HepG2 (cell line): ENCODE results near the gene CFAP100. TPM values are rescaled to one million over a fixed set of nuclear protein-coding genes. Genes with fewer than 3 reads are reported as not detected.

Experiments used
- ATAC-seq: fragments of 200-7000 bp; cut with Tn5 transposase; 3 replicates; pipeline ENCODE4 v1.9.1; 2020; ENCODE audit warnings: mild to moderate bottlenecking, moderate library complexity
- BruUV-seq: library from RNA; stranded (reverse); fragments of 400-500 nt; replicated peaks from 2 replicates; lab custom pipeline; 2021; lab: Mats Ljungman, UMichigan
- CTCF ChIA-PET: fragments of 300-600 bp; formaldehyde crosslinking; extraction: SDS; loops from one replicate; lab custom pipeline; 2021; ENCODE audit warnings: low total read pairs, inconsistent platforms, low intra/inter-chr PET ratio; lab: Yijun Ruan, JAX
- POLR2A ChIA-PET: fragments of 350-600 bp; sonication (Branson Sonifier 250); formaldehyde crosslinking; loops from one replicate; lab custom pipeline; 2020; ENCODE audit warnings: antibody characterized with exemption, inconsistent platforms; lab: Yijun Ruan, JAX
- DNase-seq: peaks from one replicate; pipeline ENCODE4 v3.0.0-alpha.2; 2015; ENCODE audit warnings: low spot score
- FAIRE-seq: peaks from 3 replicates; lab custom pipeline; 2011; peaks lifted over from hg19 to GRCh38; lab: Jason Lieb, UNC
- H2AFZ ChIP-seq: one replicate; pipeline ENCODE4 v1.6.1; 2011; ENCODE audit warnings: low read length, inconsistent platforms
- H3K27ac ChIP-seq: fragments of 300-600 bp; 3 replicates; pipeline ENCODE4 v1.8.0; 2011; ENCODE audit warnings: mixed run types, mild to moderate bottlenecking, mixed read lengths, low read length, inconsistent platforms; ENCODE audit not compliant: insufficient read depth; ENCODE audit errors: extremely low read length
- H3K27me3 ChIP-seq, 2 experiments: fragments of 200-600 bp in 1 of 2; 2 replicates in 1 of 2; 3 replicates in 1 of 2; pipeline versions ENCODE4 v1.6.0 to v1.8.0; 2011; ENCODE audit warnings: low read length in 2 of 2, mild to moderate bottlenecking in 2 of 2, moderate library complexity in 2 of 2, inconsistent platforms in 1 of 2; ENCODE audit not compliant: insufficient read depth in 2 of 2, control insufficient read depth in 1 of 2
- H3K36me3 ChIP-seq, 2 experiments: fragments of 200-600 bp in 1 of 2; replicated peaks in 1 of 2; 2 replicates in 1 of 2; 3 replicates in 1 of 2; pipeline versions ENCODE4 v1.5.1 to v1.8.0; 2011; ENCODE audit warnings: low read length in 2 of 2, inconsistent platforms in 1 of 2; ENCODE audit not compliant: insufficient read depth in 2 of 2, control insufficient read depth in 1 of 2
- H3K4me1 ChIP-seq: 2 replicates; pipeline ENCODE4 v1.5.1; 2012; ENCODE audit warnings: low read length, inconsistent platforms; ENCODE audit not compliant: insufficient read depth
- H3K4me2 ChIP-seq: 2 replicates; pipeline ENCODE4 v1.6.0; 2011; ENCODE audit warnings: low read depth, low read length, inconsistent platforms
- H3K4me3 ChIP-seq, 3 experiments: fragments of 200-600 bp in 1 of 3; sonication (generic), shearing (Covaris generic) in 1 of 3; replicated peaks in 1 of 3; 2 replicates each; pipeline ENCODE4 v1.5.1; 2011 to 2016; ENCODE audit warnings: low read length in 3 of 3, inconsistent platforms in 2 of 3, low read depth in 2 of 3, mild to moderate bottlenecking in 2 of 3, control low read depth in 1 of 3, mixed read lengths in 1 of 3; ENCODE audit not compliant: insufficient read depth in 1 of 3
- H3K79me2 ChIP-seq: one replicate; pipeline ENCODE4 v1.6.1; 2011; ENCODE audit warnings: low read length, inconsistent platforms; ENCODE audit not compliant: insufficient read depth
- H3K9ac ChIP-seq: 2 replicates; pipeline ENCODE4 v1.6.0; 2011; ENCODE audit warnings: mild to moderate bottlenecking, low read depth, low read length, inconsistent platforms; ENCODE audit not compliant: insufficient read depth
- H3K9me3 ChIP-seq: 2 replicates; pipeline ENCODE4 v1.5.1; 2012; ENCODE audit warnings: mild to moderate bottlenecking, low read length
- H4K20me1 ChIP-seq: 2 replicates; pipeline ENCODE4 v1.6.0; 2011; ENCODE audit warnings: inconsistent platforms, mild to moderate bottlenecking, low read length, moderate library complexity; ENCODE audit not compliant: insufficient read depth
- CCDC6 ChIP-seq: sonication (generic); formaldehyde crosslinking; IDR thresholded peaks from 2 replicates; pipeline ENCODE4 v1.8.1; 2022; ENCODE audit warnings: mild to moderate bottlenecking, missing genetic modification reagents, moderate library complexity
- GZF1 ChIP-seq: sonication (generic); formaldehyde crosslinking; IDR thresholded peaks from 2 replicates; pipeline ENCODE4 v1.5.1; 2020; ENCODE audit warnings: mild to moderate bottlenecking, missing genetic modification reagents
- HNRNPLL ChIP-seq: fragments of 200-400 bp; formaldehyde crosslinking; IDR thresholded peaks from 2 replicates; pipeline ENCODE4 v1.6.1; 2017; ENCODE audit warnings: mild to moderate bottlenecking, low read depth, low read length; ENCODE audit not compliant: poor library complexity, severe bottlenecking
- NAIF1 ChIP-seq: sonication (generic); formaldehyde crosslinking; IDR thresholded peaks from 2 replicates; pipeline ENCODE4 v1.5.0; 2020; ENCODE audit warnings: mild to moderate bottlenecking, missing genetic modification reagents, borderline replicate concordance
- RXRB ChIP-seq: IDR thresholded peaks from 2 replicates; pipeline ENCODE4 v1.6.1; 2016; ENCODE audit warnings: borderline replicate concordance, missing genetic modification reagents, missing compliant biosample characterization
- ZNF180 ChIP-seq: sonication (generic); formaldehyde crosslinking; IDR thresholded peaks from 2 replicates; pipeline ENCODE4 v1.4.0; 2020; ENCODE audit warnings: low read depth, missing genetic modification reagents, borderline replicate concordance
- ZNF605 ChIP-seq: sonication (generic); formaldehyde crosslinking; IDR thresholded peaks from 2 replicates; pipeline ENCODE4 v1.8.0; 2022; ENCODE audit warnings: mild to moderate bottlenecking, missing genetic modification reagents
- WGBS: methylation state at CpG from one replicate; pipeline ENCODE4 v1.1.6; 2017; ENCODE audit warnings: low lambda C conversion rate; 5-methylcytosine and 5-hydroxymethylcytosine counted together
- in situ Hi-C: cut with HindIII; loops from 2 replicates; pipeline ENCODE4 v1.10.0; 2017; ENCODE audit warnings: low pct_unique_long_range_greater_than_20kb; ENCODE audit not compliant: extremely low pct_ligation_motif_present
- intact Hi-C: fragments of 100-400 bp; cut with micrococcal nuclease; formaldehyde crosslinking; loops from one replicate; pipeline ENCODE4 v1.10.0; 2022; ENCODE audit not compliant: unreplicated experiment
- polyA plus RNA-seq, 8 experiments: library from polyadenylated mRNA; depleted of rRNA in 3 of 8; stranded (reverse) in 7 of 8; unstranded in 1 of 8; fragments of >200 nt; fragmentation: Illumina TruSeq in 4 of 8; extraction: Trizol in 4 of 8; gene quantifications; 2 replicates each; pipeline versions ENCODE4 v1.2.1 to v1.2.3, GENCODE V29; 2011 to 2016; ENCODE audit warnings: low read depth in 4 of 8, missing spikeins in 1 of 8, mixed read lengths in 1 of 8; ENCODE audit not compliant: insufficient read depth in 1 of 8
- total RNA-seq, 5 experiments: library from RNA; depleted of rRNA; stranded (reverse); fragments of >200 nt; fragmentation: Illumina TruSeq; extraction: Trizol; gene quantifications; 2 replicates each; pipeline ENCODE4 v1.2.3, GENCODE V29; 2016; ENCODE audit warnings: low read depth in 1 of 5
- TF ChIP-seq, protein P1 (sequence below): sonication (generic); formaldehyde crosslinking; conservative IDR thresholded peaks from 2 replicates; pipeline ENCODE4 v1.4.0; 2020; ENCODE audit warnings: missing genetic modification reagents
- TF ChIP-seq, protein P2 (sequence below): sonication (generic); formaldehyde crosslinking; IDR thresholded peaks from 2 replicates; pipeline ENCODE4 v1.5.1; 2020; ENCODE audit warnings: missing genetic modification reagents, mild to moderate bottlenecking, borderline replicate concordance
- TF ChIP-seq, protein P3 (sequence below): sonication (generic); formaldehyde crosslinking; IDR thresholded peaks from 2 replicates; pipeline ENCODE4 v1.4.0; 2020; ENCODE audit warnings: mild to moderate bottlenecking, missing genetic modification reagents
- TF ChIP-seq, protein P4 (sequence below): IDR thresholded peaks from 2 replicates; pipeline ENCODE4 v1.6.1; 2016; ENCODE audit warnings: mild to moderate bottlenecking
- TF ChIP-seq, protein P5 (sequence below), 2 experiments: fragments of 450-650 bp in 1 of 2; sonication (generic) in 1 of 2; formaldehyde crosslinking; IDR thresholded peaks; 2 replicates each; pipeline versions ENCODE4 v1.5.0 to v1.8.0; 2020 to 2022; ENCODE audit warnings: mild to moderate bottlenecking in 1 of 2, missing genetic modification reagents in 1 of 2

Gene CFAP100
- total and polyA plus RNA-seq, 2 of the 13 experiments (the other 11 are each of a cell fraction or from before 2014, with no cell fraction given), result 0.32 TPM; not detected in 1

DNA sequence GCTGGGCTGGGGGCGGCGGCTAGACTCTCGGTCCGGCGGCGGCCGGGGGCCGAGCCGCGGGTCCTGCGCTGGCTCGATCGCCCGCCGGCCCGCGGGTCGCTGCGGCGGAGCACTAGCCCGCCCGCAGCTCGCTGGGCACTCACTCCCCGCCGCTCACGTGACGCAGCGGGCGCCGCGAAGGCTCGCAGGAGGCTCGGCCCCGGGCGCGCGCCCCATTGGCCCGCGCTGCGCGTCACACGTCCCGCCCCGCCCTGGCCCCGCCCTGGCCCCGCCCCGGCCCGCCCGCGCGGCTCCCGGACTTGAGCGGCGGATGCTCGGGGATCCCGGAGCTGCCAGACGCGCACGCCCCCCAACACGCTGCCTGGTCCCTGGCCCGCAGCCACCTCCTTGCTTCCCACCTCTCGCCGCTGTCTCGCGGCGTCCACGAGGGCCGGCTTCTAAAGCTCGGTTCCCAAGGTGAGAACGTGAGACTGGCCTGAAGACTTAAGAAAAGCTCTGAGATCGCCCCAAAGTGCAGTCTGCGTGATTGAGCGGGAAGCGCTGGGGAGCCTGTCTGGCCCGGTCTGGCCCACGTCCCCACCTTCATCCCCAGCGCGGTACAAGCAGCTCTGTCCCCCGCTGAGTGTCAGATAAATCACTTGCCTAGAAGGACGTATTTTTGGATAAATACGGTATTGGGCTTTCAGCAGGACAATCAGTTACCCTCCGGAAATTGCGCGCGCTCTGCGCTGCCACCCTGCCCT lies 37.2 kb upstream of the CFAP100 start, which contains the start of gene KLF15 (continued):
- TF ChIP-seq, protein P1, sequence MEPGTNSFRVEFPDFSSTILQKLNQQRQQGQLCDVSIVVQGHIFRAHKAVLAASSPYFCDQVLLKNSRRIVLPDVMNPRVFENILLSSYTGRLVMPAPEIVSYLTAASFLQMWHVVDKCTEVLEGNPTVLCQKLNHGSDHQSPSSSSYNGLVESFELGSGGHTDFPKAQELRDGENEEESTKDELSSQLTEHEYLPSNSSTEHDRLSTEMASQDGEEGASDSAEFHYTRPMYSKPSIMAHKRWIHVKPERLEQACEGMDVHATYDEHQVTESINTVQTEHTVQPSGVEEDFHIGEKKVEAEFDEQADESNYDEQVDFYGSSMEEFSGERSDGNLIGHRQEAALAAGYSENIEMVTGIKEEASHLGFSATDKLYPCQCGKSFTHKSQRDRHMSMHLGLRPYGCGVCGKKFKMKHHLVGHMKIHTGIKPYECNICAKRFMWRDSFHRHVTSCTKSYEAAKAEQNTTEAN (CRISPR knock-in tag), result no peak
- TF ChIP-seq RXRB, result no peak
- TF ChIP-seq ZNF180, result no peak

DNA sequence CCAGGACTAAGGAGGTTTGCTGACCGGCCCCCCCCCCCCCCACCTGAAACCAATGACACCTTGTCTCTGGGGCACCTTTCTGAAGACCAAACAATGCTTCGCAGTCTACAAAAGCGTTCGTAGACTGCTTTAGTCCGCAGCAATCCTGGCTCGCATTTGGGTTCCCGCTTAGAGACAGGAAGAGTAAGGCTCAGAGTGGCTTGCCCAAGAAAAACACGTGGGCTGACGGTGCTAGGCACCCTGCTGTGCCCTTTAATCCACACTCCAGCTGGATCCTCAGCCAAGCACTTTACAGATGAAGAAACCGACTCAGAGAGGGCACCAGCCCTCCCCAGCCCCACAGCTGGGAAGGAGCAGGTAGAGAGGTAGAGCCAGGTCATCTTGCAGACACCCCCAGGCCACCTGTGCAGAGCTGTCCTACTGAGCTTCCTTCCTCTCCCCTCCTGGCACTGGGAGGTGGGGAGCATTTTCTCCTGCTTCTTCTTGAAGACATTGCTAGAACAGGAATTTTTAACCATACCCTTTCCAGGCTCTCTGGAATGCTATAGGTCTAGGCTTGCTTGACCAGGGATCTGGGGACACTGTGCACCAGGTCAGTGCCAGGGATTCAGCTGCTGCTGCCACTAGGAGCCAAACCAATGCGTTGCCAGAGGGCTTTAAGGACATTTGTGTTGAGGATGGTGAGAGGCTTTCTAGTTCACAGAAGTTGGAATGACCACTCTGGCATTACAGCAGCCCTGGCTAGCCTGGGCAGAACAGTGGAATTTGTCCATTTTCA lies 36.5 kb upstream of the CFAP100 start:
- ATAC-seq (no peak), FAIRE-seq (no peak), DNase-seq (no peak)
- TF ChIP-seq, protein P2, sequence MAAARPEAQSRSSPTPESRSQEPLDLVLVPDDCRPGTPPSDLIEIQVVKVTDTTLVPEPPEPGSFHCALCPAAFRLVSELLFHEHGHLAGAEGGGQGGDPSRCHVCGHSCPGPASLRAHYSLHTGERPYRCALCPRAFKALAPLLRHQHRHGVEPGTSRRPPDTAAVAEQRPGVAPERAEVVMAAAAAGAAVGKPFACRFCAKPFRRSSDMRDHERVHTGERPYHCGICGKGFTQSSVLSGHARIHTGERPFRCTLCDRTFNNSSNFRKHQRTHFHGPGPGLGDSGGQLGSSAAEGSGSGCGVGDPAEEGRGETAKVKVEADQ, result 0 out of 2 replicates have a peak, but pooled peaks have one; percentile 4
- 0 out of 2 replicates have a peak, but pooled peaks have one; percentile 3 for TF ChIP-seq NAIF1 (CRISPR knock-in tag)
- TF ChIP-seq, protein P3, sequence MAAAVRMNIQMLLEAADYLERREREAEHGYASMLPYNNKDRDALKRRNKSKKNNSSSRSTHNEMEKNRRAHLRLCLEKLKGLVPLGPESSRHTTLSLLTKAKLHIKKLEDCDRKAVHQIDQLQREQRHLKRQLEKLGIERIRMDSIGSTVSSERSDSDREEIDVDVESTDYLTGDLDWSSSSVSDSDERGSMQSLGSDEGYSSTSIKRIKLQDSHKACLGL (CRISPR knock-in tag), result no peak
- peak; percentile 65; the same call in 1 of the 2 replicates for TF ChIP-seq GZF1 (CRISPR knock-in tag)
- TF ChIP-seq, protein P4, sequence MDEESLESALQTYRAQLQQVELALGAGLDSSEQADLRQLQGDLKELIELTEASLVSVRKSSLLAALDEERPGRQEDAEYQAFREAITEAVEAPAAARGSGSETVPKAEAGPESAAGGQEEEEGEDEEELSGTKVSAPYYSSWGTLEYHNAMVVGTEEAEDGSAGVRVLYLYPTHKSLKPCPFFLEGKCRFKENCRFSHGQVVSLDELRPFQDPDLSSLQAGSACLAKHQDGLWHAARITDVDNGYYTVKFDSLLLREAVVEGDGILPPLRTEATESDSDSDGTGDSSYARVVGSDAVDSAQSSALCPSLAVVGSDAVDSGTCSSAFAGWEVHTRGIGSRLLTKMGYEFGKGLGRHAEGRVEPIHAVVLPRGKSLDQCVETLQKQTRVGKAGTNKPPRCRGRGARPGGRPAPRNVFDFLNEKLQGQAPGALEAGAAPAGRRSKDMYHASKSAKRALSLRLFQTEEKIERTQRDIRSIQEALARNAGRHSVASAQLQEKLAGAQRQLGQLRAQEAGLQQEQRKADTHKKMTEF (CRISPR knock-in tag), result 0 out of 2 replicates have a peak, but pooled peaks have one; percentile 8
- peak; percentile 38 for TF ChIP-seq HNRNPLL
- TF ChIP-seq ZNF605 (CRISPR knock-in tag), result 0 out of 2 replicates have a peak, but pooled peaks have one; percentile 9
- TF ChIP-seq, protein P5, sequence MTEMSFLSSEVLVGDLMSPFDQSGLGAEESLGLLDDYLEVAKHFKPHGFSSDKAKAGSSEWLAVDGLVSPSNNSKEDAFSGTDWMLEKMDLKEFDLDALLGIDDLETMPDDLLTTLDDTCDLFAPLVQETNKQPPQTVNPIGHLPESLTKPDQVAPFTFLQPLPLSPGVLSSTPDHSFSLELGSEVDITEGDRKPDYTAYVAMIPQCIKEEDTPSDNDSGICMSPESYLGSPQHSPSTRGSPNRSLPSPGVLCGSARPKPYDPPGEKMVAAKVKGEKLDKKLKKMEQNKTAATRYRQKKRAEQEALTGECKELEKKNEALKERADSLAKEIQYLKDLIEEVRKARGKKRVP (CRISPR knock-in tag; IDR thresholded peaks at IDR 0.05), result no peak
- no peak for TF ChIP-seq CCDC6
- WGBS, result 0% methylated on average over 6 of the region's 11 CpGs
- H3K27me3 ChIP-seq, result peaks cover 7 to 36% of the 10 kb centered on the region in 2 experiments; a peak in 4 of 5 replicates
- no TSS peak for BruUV-seq
- in situ Hi-C loops (loop anchor here (5.0 to 25.0 kb wide), 2 partner anchors 91 to 221 kb away; no protein-coding TSS in a partner anchor), intact Hi-C loops (no loop called here)
- H3K4me1 ChIP-seq, result peaks cover 35% of the 10 kb centered on the region
- POLR2A ChIA-PET, result interaction anchor here (0.9 kb wide), 1 partner anchor 117 kb away, joined by 8 read pairs; no protein-coding TSS in a partner anchor
- peak overlapping the region; percentile 53 to 76 (median 57); a peak in 5 of 6 replicates for H3K4me3 ChIP-seq
- CTCF ChIA-PET, result interaction anchor here (1.1 kb wide), 1 partner anchor 31 kb away, joined by 3 read pairs; no protein-coding TSS in a partner anchor
- H4K20me1 ChIP-seq, result no peaks in the 10 kb centered on the region
- H3K4me2 ChIP-seq, result peak overlapping the region; percentile 97
- no peaks in the 10 kb centered on the region for H3K36me3 ChIP-seq
- H3K27ac ChIP-seq, result no peak overlapping the region
- H3K9ac ChIP-seq, result no peak overlapping the region
- H3K79me2 ChIP-seq, result no peaks in the 10 kb centered on the region
- H3K9me3 ChIP-seq, result no peaks in the 10 kb centered on the region
- no peak overlapping the region for H2AFZ ChIP-seq
